NT2/D1 (cell line): Measurements from ENCODE around the gene INSL3.

Experiments used
- SUZ12 ChIP-seq: IDR thresholded peaks from 2 replicates; pipeline ENCODE4 v1.6.1; 2011; ENCODE audit not compliant: insufficient read length, insufficient read depth; ENCODE audit errors: extremely low read depth
- ZNF274 ChIP-seq: IDR thresholded peaks from 2 replicates; pipeline ENCODE4 v1.6.1; 2011; ENCODE audit warnings: mild to moderate bottlenecking, low read depth, low read length

- no peak for TF ChIP-seq ZNF274
- TF ChIP-seq SUZ12, result no peak
Measured at GRCh38 chr19:17826508-17827056, 5.3 kb upstream of the INSL3 start.
